HUES6 (cell line): ENCODE results near the gene MIB1.
"Not testable (repeated sequence)": the region's sequence is repeated elsewhere in the genome, so short reads cannot be mapped to it uniquely, and the experiment has no call there.

Experiments
- H3K27ac ChIP-seq: 2 replicates; pipeline ENCODE4 v1.7.0; 2013; ENCODE audit warnings: low read depth, mild to moderate bottlenecking, low read length, inconsistent platforms
- H3K27me3 ChIP-seq: 2 replicates; pipeline ENCODE4 v1.6.1; 2013; ENCODE audit warnings: low read length; ENCODE audit not compliant: control insufficient read depth, insufficient read depth
- H3K36me3 ChIP-seq: 2 replicates; pipeline ENCODE4 v1.6.1; 2013; ENCODE audit warnings: low read length; ENCODE audit not compliant: control insufficient read depth, insufficient read depth
- H3K4me1 ChIP-seq: 2 replicates; pipeline ENCODE4 v1.6.1; 2013; ENCODE audit warnings: low read length; ENCODE audit not compliant: control insufficient read depth, insufficient read depth
- H3K4me3 ChIP-seq: 2 replicates; pipeline ENCODE4 v1.5.1; 2013; ENCODE audit warnings: low read depth, low read length
- H3K9ac ChIP-seq: one replicate; pipeline ENCODE4 v1.6.1; 2013; ENCODE audit warnings: mild to moderate bottlenecking, low read length
- H3K9me3 ChIP-seq: 2 replicates; pipeline ENCODE4 v1.6.1; 2013; ENCODE audit warnings: low read depth, low read length; ENCODE audit not compliant: control insufficient read depth, insufficient read depth

The MIB1 gene

GRCh38 chr18:21769206-21769605 lies 28.6 kb downstream of the MIB1 start:
- Histone ChIP-seq H3K27me3 (no peaks in the 10 kb centered on the region), H3K9ac (no peak overlapping the region), H3K9me3 (no peaks in the 10 kb centered on the region), H3K36me3 (peaks cover 63% of the 10 kb centered on the region), H3K4me3 (no peak overlapping the region), H3K4me1 (0 out of 2 replicates have a peak, but pooled peaks cover 1% of the 10 kb centered on the region), H3K27ac (no peak overlapping the region)

DNA sequence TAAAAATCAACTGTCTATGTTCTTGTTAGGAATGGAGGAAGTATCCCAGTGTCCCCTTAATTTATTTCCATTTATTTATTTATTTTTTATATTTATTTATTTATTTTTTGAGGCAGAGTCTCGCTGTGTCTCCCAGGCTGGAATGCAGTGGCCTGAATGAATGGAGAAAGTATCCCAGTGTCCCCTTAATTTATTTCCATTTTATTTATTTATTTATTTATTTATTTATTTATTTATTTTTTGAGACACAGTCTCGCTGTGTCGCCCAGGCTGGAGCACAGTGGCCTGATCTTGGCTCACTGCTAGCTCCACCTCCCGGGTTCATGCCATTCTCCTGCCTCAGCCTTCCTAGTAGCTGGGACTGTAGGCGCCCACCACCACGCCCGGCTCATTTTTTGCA lies 34.1 kb downstream of the MIB1 start:
- no peaks in the 10 kb centered on the region for H3K9me3 ChIP-seq
- peaks cover 52% of the 10 kb centered on the region for H3K36me3 ChIP-seq
- H3K27me3 ChIP-seq = no peaks in the 10 kb centered on the region
- no peak overlapping the region for H3K4me3 ChIP-seq
- H3K4me1 ChIP-seq = no peaks in the 10 kb centered on the region
- H3K9ac ChIP-seq = no peak overlapping the region
- H3K27ac ChIP-seq = no peak overlapping the region

DNA sequence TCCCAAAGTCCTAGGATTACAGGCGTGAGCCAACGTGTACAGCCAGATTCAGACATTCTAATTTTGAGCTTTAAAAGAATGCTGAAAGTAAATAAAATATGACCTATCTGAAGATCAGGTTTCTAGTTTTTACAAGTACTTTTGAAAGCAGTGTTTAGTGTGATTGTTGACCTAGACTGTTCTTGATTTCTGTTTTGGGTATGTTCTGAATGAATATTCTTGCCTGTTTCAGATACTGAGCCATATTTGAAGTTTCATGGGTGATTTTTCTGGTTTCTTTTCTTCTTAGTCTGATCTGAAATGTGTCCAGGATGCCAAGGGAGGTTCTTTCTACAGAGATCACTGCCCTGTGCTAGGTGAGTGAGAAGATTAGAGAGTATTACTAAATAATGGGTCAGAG lies 37.2 kb downstream of the MIB1 start:
- Histone ChIP-seq H3K9me3 (no peaks in the 10 kb centered on the region), H3K36me3 (peaks cover 53% of the 10 kb centered on the region), H3K27me3 (no peaks in the 10 kb centered on the region), H3K4me1 (no peaks in the 10 kb centered on the region), H3K4me3 (no peak overlapping the region), H3K9ac (no peak overlapping the region), H3K27ac (no peak overlapping the region)

DNA sequence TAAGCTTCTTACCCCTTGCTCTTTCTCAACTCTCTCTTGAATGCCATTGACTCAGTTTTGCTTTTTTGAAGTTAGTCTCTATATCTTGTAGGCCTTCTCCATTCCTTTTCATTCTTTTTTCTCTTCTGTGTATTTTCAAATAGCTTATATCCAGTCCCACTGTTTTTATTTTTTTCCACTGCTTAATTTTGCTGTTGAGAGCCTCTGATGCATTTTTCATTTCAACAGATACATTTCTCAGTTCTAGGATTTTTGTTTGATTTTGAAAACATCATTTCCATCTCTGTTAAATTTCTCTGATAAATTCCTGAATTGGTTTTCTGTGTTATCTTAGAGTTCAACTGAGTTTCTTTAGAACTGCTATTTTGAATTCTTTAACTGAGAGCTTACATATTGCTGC lies 45.9 kb downstream of the MIB1 start:
- no peaks in the 10 kb centered on the region for H3K27me3 ChIP-seq
- 0 out of 2 replicates have a peak overlapping the region, but pooled peaks have one; percentile 33 for H3K27ac ChIP-seq
- H3K9ac ChIP-seq = no peak overlapping the region
- no peak overlapping the region for H3K4me3 ChIP-seq
- H3K4me1 ChIP-seq = no peaks in the 10 kb centered on the region
- H3K36me3 ChIP-seq = peaks cover 55% of the 10 kb centered on the region
- H3K9me3 ChIP-seq = no peaks in the 10 kb centered on the region

GRCh38 chr18:21796089-21796488 lies 55.5 kb downstream of the MIB1 start:
- H3K9ac ChIP-seq, H3K9me3 ChIP-seq, H3K4me3 ChIP-seq, H3K27ac ChIP-seq, H3K27me3 ChIP-seq, H3K4me1 ChIP-seq: not testable (repeated sequence)
- H3K36me3 ChIP-seq = peaks cover 34% of the 10 kb centered on the region

DNA sequence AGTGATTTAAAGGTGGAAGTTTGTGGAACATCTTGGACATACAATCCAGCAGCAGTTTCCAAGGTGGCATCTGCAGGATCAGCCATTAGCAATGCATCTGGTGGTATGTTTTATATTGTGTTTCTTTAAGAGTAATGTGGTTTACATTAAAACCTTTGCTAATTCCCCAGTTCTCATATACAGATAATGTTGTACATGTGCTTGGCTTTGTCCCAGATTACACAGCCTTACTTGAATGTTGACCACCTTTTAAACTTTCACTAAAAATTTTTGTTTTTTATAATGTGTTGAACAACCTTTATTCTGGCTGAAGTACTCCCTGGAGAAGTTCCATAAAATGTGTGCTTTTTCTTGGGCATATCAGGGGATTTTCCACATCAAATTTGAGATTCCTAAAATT lies 57.5 kb downstream of the MIB1 start:
- Histone ChIP-seq H3K4me3 (no peak overlapping the region), H3K4me1 (no peaks in the 10 kb centered on the region), H3K9ac (no peak overlapping the region), H3K27me3 (no peaks in the 10 kb centered on the region), H3K36me3 (peaks cover 40% of the 10 kb centered on the region), H3K9me3 (no peaks in the 10 kb centered on the region), H3K27ac (no peak overlapping the region)

DNA sequence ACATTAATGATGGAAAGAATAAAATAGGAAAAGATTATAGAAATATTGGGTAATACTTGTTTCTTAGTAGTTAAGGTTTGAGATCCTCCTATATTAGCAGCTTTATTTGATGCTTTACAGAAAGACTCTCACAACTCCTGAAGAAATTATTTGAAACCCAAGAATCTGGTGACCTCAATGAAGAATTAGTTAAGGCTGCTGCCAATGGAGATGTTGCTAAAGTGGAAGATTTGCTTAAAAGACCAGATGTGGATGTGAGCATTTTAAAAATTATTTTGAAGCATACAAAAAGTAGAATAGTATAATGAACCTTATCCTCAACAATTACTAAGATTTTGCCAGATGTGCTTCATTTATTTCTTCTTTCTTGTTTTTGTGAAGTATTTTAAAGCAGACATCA lies 59.1 kb downstream of the MIB1 start:
- Histone ChIP-seq H3K36me3 (peaks cover 56% of the 10 kb centered on the region), H3K27ac (no peak overlapping the region), H3K4me1 (no peaks in the 10 kb centered on the region), H3K9ac (no peak overlapping the region), H3K9me3 (no peaks in the 10 kb centered on the region), H3K27me3 (no peaks in the 10 kb centered on the region), H3K4me3 (no peak overlapping the region)

DNA sequence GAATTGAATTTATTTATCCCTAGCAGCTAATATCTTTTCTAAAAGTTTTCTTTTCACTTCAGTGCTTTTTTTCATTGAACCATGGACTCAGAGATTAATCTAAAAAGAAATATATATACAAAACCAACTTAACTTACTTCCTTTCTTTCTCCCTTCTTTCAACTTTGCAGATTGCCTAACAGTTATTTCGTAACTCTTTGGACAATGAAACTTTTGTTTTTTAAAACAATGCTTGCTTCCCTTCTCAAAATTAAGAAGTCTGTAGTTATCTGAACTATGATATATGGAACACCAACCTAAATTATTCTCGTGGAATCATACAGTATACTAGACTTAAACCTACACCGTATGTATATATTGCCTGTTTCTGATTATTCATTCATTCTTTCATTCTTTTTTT lies 62.9 kb downstream of the MIB1 start:
- Histone ChIP-seq H3K9ac (no peak overlapping the region), H3K27ac (no peak overlapping the region), H3K4me1 (no peaks in the 10 kb centered on the region), H3K9me3 (no peaks in the 10 kb centered on the region; the same call in 1 of the 2 replicates), H3K27me3 (no peaks in the 10 kb centered on the region), H3K36me3 (peaks cover 78% of the 10 kb centered on the region), H3K4me3 (no peak overlapping the region)

GRCh38 chr18:21805771-21806366 lies 65.3 kb downstream of the MIB1 start:
- no peak overlapping the region for H3K4me3 ChIP-seq
- peaks cover 4% of the 10 kb centered on the region; the same call in 1 of the 2 replicates for H3K9me3 ChIP-seq
- peaks cover 89% of the 10 kb centered on the region for H3K36me3 ChIP-seq
- no peak overlapping the region for H3K27ac ChIP-seq
- H3K27me3 ChIP-seq = no peaks in the 10 kb centered on the region
- H3K4me1 ChIP-seq = no peaks in the 10 kb centered on the region
- no peak overlapping the region for H3K9ac ChIP-seq

GRCh38 chr18:21808185-21808584 lies 67.6 kb downstream of the MIB1 start:
- Histone ChIP-seq H3K4me3 (no peak overlapping the region), H3K4me1 (no peaks in the 10 kb centered on the region), H3K27me3 (no peaks in the 10 kb centered on the region), H3K27ac (no peak overlapping the region), H3K9ac (no peak overlapping the region), H3K36me3 (peaks cover 73% of the 10 kb centered on the region), H3K9me3 (peaks cover 4% of the 10 kb centered on the region; the same call in 1 of the 2 replicates)

GRCh38 chr18:21809725-21810124 lies 69.1 kb downstream of the MIB1 start:
- H3K27me3 ChIP-seq = no peaks in the 10 kb centered on the region
- no peak overlapping the region for H3K9ac ChIP-seq
- no peaks in the 10 kb centered on the region for H3K4me1 ChIP-seq
- peaks cover 61% of the 10 kb centered on the region for H3K36me3 ChIP-seq
- H3K9me3 ChIP-seq = peaks cover 4% of the 10 kb centered on the region; the same call in 1 of the 2 replicates
- H3K27ac ChIP-seq = no peak overlapping the region
- no peak overlapping the region for H3K4me3 ChIP-seq
